ENCODE results near the gene VTA1.
"Not testable (repeated sequence)": the region's sequence is repeated elsewhere in the genome, so short reads cannot be mapped to it uniquely, and the experiment has no call there.

Gene VTA1

GRCh38 chr6:142138876-142139275 lies 8.2 kb upstream of the VTA1 start:
- no peak overlapping the region for H3K27ac ChIP-seq (ENCODE audit: low read depth, low read length, severe bottlenecking)
- WGBS, 2 experiments (ENCODE audit: insufficient coverage in 2 of 2), result 71% methylated on average over 1 of the region's 2 CpGs
- no peaks in the 10 kb centered on the region for H3K36me3 ChIP-seq (ENCODE audit: control insufficient read depth, insufficient read depth, low read length)
- no peak overlapping the region for H3K4me3 ChIP-seq (ENCODE audit: extremely low read depth, insufficient read depth, low read length, poor library complexity, severe bottlenecking)
- H3K4me1 ChIP-seq (ENCODE audit: control insufficient read depth, insufficient read depth, low read length, poor library complexity, severe bottlenecking), result no peaks in the 10 kb centered on the region
- no peaks in the 10 kb centered on the region for H3K9me3 ChIP-seq (ENCODE audit: control insufficient read depth, low read length)

- not testable (repeated sequence) for H3K27ac ChIP-seq (ENCODE audit: low read depth, low read length, severe bottlenecking); H3K4me1 ChIP-seq (ENCODE audit: control insufficient read depth, insufficient read depth, low read length, poor library complexity, severe bottlenecking); H3K9me3 ChIP-seq (ENCODE audit: control insufficient read depth, low read length); H3K4me3 ChIP-seq (ENCODE audit: extremely low read depth, insufficient read depth, low read length, poor library complexity, severe bottlenecking); H3K36me3 ChIP-seq (ENCODE audit: control insufficient read depth, insufficient read depth, low read length)
- WGBS, 2 experiments (ENCODE audit: insufficient coverage in 2 of 2), result 80 to 95% methylated on average over 1 to 8 of the region's 13 CpGs
These were observed 5.5 kb upstream of the VTA1 start for GRCh38 chr6:142141531-142141930.

- H3K9me3 ChIP-seq (ENCODE audit: control insufficient read depth, low read length), result no peaks in the 10 kb centered on the region
- H3K4me3 ChIP-seq (ENCODE audit: extremely low read depth, insufficient read depth, low read length, poor library complexity, severe bottlenecking), result no peak overlapping the region
- no peak overlapping the region for H3K27ac ChIP-seq (ENCODE audit: low read depth, low read length, severe bottlenecking)
- peaks cover 12% of the 10 kb centered on the region for H3K4me1 ChIP-seq (ENCODE audit: control insufficient read depth, insufficient read depth, low read length, poor library complexity, severe bottlenecking)
- peaks cover 5% of the 10 kb centered on the region for H3K36me3 ChIP-seq (ENCODE audit: control insufficient read depth, insufficient read depth, low read length)
These were observed 5.7 kb downstream of the VTA1 start for GRCh38 chr6:142152746-142153145.

GRCh38 chr6:142153196-142153595 lies 6.1 kb downstream of the VTA1 start:
- Histone ChIP-seq H3K27ac (ENCODE audit: low read depth, low read length, severe bottlenecking) (no peak overlapping the region), H3K9me3 (ENCODE audit: control insufficient read depth, low read length) (no peaks in the 10 kb centered on the region), H3K4me3 (ENCODE audit: extremely low read depth, insufficient read depth, low read length, poor library complexity, severe bottlenecking) (no peak overlapping the region), H3K4me1 (ENCODE audit: control insufficient read depth, insufficient read depth, low read length, poor library complexity, severe bottlenecking) (peaks cover 12% of the 10 kb centered on the region), H3K36me3 (ENCODE audit: control insufficient read depth, insufficient read depth, low read length) (peaks cover 5% of the 10 kb centered on the region)
- no CpG with 5 or more reads among the region's 2 CpGs for WGBS, 2 experiments (ENCODE audit: insufficient coverage in 2 of 2)

- no peaks in the 10 kb centered on the region for H3K9me3 ChIP-seq (ENCODE audit: control insufficient read depth, low read length)
- WGBS, 2 experiments (ENCODE audit: insufficient coverage in 2 of 2), result 80% methylated on average over 1 of the region's 1 CpG; no CpG with 5 or more reads in 1 of the 2 experiments
- H3K4me1 ChIP-seq (ENCODE audit: control insufficient read depth, insufficient read depth, low read length, poor library complexity, severe bottlenecking), result peaks cover 3% of the 10 kb centered on the region
- H3K27ac ChIP-seq (ENCODE audit: low read depth, low read length, severe bottlenecking), result no peak overlapping the region
- H3K36me3 ChIP-seq (ENCODE audit: control insufficient read depth, insufficient read depth, low read length), result peaks cover 5% of the 10 kb centered on the region
- H3K4me3 ChIP-seq (ENCODE audit: extremely low read depth, insufficient read depth, low read length, poor library complexity, severe bottlenecking), result no peak overlapping the region
These were observed 7.3 kb downstream of the VTA1 start for GRCh38 chr6:142154336-142154735.

GRCh38 chr6:142155091-142155490 lies 8.0 kb downstream of the VTA1 start:
- Histone ChIP-seq H3K4me3 (ENCODE audit: extremely low read depth, insufficient read depth, low read length, poor library complexity, severe bottlenecking) (no peak overlapping the region), H3K27ac (ENCODE audit: low read depth, low read length, severe bottlenecking) (no peak overlapping the region), H3K36me3 (ENCODE audit: control insufficient read depth, insufficient read depth, low read length) (peaks cover 4% of the 10 kb centered on the region), H3K4me1 (ENCODE audit: control insufficient read depth, insufficient read depth, low read length, poor library complexity, severe bottlenecking) (peaks cover 3% of the 10 kb centered on the region), H3K9me3 (ENCODE audit: control insufficient read depth, low read length) (no peaks in the 10 kb centered on the region)
- WGBS, 2 experiments (ENCODE audit: insufficient coverage in 2 of 2), result 80% methylated on average over 1 of the region's 3 CpGs; no CpG with 5 or more reads in 1 of the 2 experiments

- no peaks in the 10 kb centered on the region for H3K9me3 ChIP-seq (ENCODE audit: control insufficient read depth, low read length)
- no peaks in the 10 kb centered on the region for H3K36me3 ChIP-seq (ENCODE audit: control insufficient read depth, insufficient read depth, low read length)
- H3K4me3 ChIP-seq (ENCODE audit: extremely low read depth, insufficient read depth, low read length, poor library complexity, severe bottlenecking), result no peak overlapping the region
- peaks cover 3% of the 10 kb centered on the region for H3K4me1 ChIP-seq (ENCODE audit: control insufficient read depth, insufficient read depth, low read length, poor library complexity, severe bottlenecking)
- H3K27ac ChIP-seq (ENCODE audit: low read depth, low read length, severe bottlenecking), result peak overlapping the region; percentile 38
- 83 to 96% methylated on average over 2 to 4 of the region's 5 CpGs for WGBS, 2 experiments (ENCODE audit: insufficient coverage in 2 of 2)
These were observed 9.1 kb downstream of the VTA1 start for GRCh38 chr6:142155895-142156757.

- WGBS, 2 experiments (ENCODE audit: insufficient coverage in 2 of 2), result 55 to 86% methylated on average over 3 to 4 of the region's 4 CpGs
- H3K36me3 ChIP-seq (ENCODE audit: control insufficient read depth, insufficient read depth, low read length); H3K9me3 ChIP-seq (ENCODE audit: control insufficient read depth, low read length); H3K27ac ChIP-seq (ENCODE audit: low read depth, low read length, severe bottlenecking); H3K4me1 ChIP-seq (ENCODE audit: control insufficient read depth, insufficient read depth, low read length, poor library complexity, severe bottlenecking); H3K4me3 ChIP-seq (ENCODE audit: extremely low read depth, insufficient read depth, low read length, poor library complexity, severe bottlenecking): not testable (repeated sequence)
These were observed 9.7 kb downstream of the VTA1 start for GRCh38 chr6:142156758-142157068.

GRCh38 chr6:142162780-142163179 lies 15.7 kb downstream of the VTA1 start:
- WGBS, 2 experiments (ENCODE audit: insufficient coverage in 2 of 2), result 78 to 100% methylated on average over 1 of the region's 1 CpG
- Histone ChIP-seq H3K36me3 (ENCODE audit: control insufficient read depth, insufficient read depth, low read length) (peaks cover 13% of the 10 kb centered on the region), H3K27ac (ENCODE audit: low read depth, low read length, severe bottlenecking) (no peak overlapping the region), H3K9me3 (ENCODE audit: control insufficient read depth, low read length) (no peaks in the 10 kb centered on the region), H3K4me3 (ENCODE audit: extremely low read depth, insufficient read depth, low read length, poor library complexity, severe bottlenecking) (no peak overlapping the region), H3K4me1 (ENCODE audit: control insufficient read depth, insufficient read depth, low read length, poor library complexity, severe bottlenecking) (no peaks in the 10 kb centered on the region)

GRCh38 chr6:142165227-142165626 lies 18.2 kb downstream of the VTA1 start:
- 95% methylated on average over 3 of the region's 4 CpGs; no CpG with 5 or more reads in 1 of the 2 experiments for WGBS, 2 experiments (ENCODE audit: insufficient coverage in 2 of 2)
- no peak overlapping the region for H3K27ac ChIP-seq (ENCODE audit: low read depth, low read length, severe bottlenecking)
- H3K36me3 ChIP-seq (ENCODE audit: control insufficient read depth, insufficient read depth, low read length), result peaks cover 21% of the 10 kb centered on the region
- H3K4me3 ChIP-seq (ENCODE audit: extremely low read depth, insufficient read depth, low read length, poor library complexity, severe bottlenecking), result no peak overlapping the region
- no peaks in the 10 kb centered on the region for H3K9me3 ChIP-seq (ENCODE audit: control insufficient read depth, low read length)
- no peaks in the 10 kb centered on the region for H3K4me1 ChIP-seq (ENCODE audit: control insufficient read depth, insufficient read depth, low read length, poor library complexity, severe bottlenecking)

- Histone ChIP-seq H3K36me3 (ENCODE audit: control insufficient read depth, insufficient read depth, low read length) (peaks cover 30% of the 10 kb centered on the region), H3K9me3 (ENCODE audit: control insufficient read depth, low read length) (no peaks in the 10 kb centered on the region), H3K4me1 (ENCODE audit: control insufficient read depth, insufficient read depth, low read length, poor library complexity, severe bottlenecking) (no peaks in the 10 kb centered on the region), H3K27ac (ENCODE audit: low read depth, low read length, severe bottlenecking) (no peak overlapping the region), H3K4me3 (ENCODE audit: extremely low read depth, insufficient read depth, low read length, poor library complexity, severe bottlenecking) (no peak overlapping the region)
- WGBS, 2 experiments (ENCODE audit: insufficient coverage in 2 of 2), result 90% methylated on average over 2 of the region's 3 CpGs; no CpG with 5 or more reads in 1 of the 2 experiments
These were observed 20.0 kb downstream of the VTA1 start for GRCh38 chr6:142167071-142167470.
